NCI-H187 (cell line): ENCODE results near the gene ERLIN1.
"Not testable (repeated sequence)": the region's sequence is repeated elsewhere in the genome, so short reads cannot be mapped to it uniquely, and the experiment has no call there.

Experiments used
- DNase-seq, 2 experiments: peaks; one replicate each; lab custom pipeline; 2025; lab: John Stamatoyannopoulos, UW

ERLIN1 gene

DNA sequence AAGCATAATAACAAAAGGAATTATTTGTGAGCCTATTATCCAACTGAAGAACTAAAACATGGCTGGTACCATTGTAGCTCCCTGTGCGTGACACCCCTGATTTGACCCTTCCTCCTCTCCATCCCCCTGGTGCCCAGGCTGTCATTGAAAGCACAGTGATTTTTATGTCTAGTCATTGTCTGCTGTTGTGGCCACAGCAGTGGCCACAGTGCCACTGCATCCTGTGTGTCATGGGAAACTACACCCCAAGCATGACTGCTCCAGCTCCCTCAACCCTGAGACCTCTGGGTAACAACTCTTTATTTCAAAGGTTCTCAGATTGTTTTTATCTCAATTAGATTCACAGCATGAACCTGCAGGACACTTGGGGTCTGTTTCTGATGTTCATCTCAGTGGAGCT, 52.0 kb downstream of the ERLIN1 start:
- DNase-seq = no peak

DNA sequence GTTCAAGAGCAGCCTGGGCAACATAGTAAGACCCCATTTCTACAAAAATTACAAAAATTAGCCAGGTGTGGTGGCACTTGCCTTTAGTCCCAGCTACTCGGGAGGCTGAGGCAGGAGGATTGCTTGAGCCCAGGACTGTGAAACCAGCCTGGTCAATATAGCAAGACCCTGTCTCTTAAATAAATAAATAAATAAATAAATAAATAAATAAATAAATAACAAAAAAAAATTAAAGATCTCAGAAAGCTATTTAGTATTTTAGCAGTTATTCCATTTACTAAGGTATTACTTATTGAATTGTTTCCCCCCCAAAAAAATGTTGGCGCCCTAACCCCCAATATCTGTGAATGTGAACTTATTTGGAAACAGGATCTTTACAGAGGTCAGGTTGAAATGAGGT, 53.4 kb downstream of the ERLIN1 start:
- no peak for DNase-seq

DNA sequence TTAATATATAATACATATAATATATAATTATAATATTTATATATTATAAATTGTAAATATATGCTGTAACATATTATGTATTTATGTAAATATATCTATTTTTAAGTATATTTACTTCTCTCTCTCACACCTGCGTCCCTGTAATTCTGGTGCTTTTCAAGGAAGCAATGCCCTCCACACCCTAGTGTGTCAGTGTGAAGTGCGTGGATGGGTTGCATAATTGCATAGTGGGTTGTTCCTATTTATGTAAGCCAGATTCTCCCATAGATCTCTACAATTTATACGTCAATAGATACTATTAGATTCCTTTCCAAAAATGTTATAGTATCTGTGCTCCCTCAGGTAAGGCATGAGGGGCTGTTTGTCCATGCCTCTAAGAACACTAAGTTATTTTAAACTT, 54.3 kb downstream of the ERLIN1 start:
- DNase-seq = no peak

DNA sequence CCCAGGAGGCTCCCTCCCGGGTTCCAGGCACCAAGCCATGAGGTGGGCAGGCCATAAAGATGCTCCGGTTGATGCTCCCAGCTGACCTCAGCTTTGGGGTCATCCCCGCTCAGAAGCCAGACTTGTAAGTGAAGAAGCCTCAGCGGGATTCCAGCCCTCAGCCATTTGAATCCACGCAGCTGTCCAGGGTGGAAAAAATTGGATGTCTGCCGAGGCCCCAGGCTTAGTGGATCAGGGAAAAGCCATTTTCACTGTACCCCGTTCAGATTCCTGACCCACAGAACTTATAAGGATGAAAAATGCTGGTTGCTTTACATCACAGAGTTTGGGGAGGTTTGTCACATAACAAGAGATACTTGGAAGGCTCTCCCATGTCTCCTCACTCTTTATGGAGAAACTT, 55.0 kb downstream of the ERLIN1 start:
- DNase-seq = no peak

DNA sequence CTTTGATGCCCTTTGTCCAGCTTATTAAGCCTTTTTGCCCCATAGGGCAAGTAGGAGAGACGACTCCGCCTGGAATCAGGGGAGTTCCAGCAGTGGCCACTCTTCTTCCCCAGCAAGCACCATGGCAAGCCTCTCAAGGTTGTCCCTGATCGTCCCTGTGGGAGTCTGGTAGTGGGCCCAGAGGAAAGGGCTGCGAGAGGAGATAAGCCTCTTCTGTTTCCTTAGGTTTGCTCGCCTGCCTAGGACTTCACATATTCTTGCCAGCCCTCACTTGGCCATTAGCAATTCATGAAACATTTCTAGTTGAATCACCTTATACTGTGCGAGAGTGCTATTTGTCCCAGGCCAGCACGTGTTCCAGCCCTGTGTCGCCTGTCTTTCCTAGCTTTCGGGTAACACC, 56.4 kb downstream of the ERLIN1 start:
- no peak for DNase-seq

DNA sequence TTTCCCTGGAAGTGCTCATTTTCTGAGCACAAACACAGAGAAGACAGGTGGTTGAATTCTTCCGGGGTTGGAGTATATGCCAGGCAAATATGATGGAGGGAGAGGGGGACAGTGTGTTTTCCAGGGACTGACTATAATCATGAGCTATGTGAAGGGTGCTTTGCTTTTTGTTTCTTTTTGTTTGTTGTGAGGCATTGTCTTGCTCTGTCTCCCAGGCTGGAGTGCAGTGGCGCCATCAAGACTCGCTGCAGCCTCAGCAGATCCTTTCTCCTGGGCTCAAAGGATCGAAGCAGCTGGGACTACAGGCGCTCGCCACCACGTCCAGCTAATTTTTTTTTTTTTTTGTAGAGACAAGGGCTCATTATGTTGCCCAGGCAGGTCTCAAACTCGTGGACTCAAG, 56.9 kb downstream of the ERLIN1 start:
- no peak for DNase-seq

DNA sequence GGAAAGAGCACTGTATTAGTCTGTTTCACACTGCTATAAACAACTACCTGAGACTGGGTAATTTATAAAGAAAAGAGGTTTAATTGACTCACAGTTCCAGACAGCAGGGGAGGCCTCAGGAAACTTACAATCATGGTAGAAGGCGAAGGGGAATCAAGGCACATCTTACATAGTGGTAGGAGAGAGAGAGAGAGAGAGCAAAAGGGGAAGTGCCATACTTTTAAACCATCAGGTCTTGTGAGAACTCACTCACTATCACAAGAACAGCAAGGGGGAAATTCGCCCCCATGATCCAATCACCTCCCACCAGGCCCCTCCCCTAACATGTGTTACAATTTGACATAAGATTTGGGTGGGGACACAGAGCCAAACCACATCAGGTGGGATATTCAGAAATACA, 60.5 kb downstream of the ERLIN1 start:
- DNase-seq = not testable (repeated sequence)

DNA sequence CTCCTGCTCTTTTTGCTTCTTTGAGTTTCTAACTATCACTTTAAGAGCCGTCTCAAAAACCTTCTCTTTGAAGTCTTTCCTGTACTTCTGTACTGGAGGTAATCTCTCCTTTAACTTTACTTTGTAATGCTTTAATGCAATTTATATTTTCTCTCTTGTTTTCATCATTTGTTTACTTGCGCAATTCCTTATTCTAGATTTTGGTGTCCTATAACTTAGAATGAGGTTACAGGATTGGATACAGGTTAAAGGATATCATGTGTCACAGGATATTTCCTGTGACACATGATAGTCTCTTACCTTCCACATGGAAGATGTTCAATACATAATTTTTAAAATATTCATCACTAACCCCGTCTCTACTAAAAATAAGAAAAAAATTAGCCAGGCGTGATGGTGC, 61.7 kb downstream of the ERLIN1 start:
- DNase-seq = no peak

DNA sequence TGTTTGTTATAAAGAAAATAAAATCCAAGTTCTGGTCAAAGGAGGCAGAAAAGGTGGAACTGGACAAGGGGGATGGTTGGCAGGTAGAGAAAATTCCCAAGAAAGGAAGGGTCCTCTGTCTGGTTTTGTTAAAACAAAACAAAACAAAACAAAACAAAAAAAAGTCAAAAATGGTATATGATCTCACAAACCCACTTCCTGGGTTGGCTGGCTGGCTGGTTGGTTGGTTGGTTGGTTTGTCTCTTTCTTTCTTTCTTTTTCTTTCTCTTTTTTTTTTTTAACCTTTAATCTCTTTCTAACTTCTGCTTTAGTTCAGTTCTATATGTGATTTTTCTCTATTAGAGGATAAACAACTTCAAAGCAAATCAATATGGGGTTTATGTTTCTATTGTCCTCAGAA, 63.0 kb downstream of the ERLIN1 start:
- no peak for DNase-seq

DNA sequence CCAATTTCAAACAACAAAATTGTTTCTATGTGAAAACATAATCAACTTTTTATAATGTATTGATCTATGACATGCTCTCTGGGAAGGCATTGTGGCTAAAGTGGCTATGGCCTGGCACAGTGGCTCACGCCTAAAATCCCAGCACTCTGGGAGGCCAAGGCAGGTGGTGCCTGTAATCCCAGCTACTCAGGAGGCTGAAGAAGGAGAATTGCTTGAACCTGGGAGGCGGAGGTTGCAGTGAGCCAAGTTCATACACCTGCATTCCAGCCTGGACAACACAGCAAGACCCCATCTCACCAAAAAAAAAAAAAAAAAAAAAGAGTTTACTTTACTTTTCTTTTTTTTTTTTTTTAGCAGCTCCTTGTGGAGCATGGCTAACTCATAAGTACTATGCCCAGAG, 65.3 kb downstream of the ERLIN1 start:
- no peak for DNase-seq

DNA sequence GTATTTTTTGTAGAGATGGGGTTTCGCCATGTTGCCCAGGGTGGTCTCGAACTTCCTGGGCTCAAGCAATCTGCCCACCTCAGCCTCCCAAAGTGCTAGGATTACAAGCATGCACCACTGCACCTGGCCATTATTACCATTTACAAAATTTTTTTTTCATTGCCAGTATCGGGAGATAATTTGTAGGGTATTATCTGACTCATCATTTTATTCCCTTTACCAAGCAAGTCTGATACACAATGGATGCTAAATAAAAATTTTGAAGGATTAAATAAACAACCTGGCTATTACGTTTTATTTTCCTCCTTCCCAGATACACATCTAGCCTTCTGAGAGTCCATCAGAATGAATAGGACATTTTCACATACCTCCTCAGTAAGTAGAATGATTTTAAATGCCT, 66.1 kb downstream of the ERLIN1 start:
- no peak for DNase-seq

DNA sequence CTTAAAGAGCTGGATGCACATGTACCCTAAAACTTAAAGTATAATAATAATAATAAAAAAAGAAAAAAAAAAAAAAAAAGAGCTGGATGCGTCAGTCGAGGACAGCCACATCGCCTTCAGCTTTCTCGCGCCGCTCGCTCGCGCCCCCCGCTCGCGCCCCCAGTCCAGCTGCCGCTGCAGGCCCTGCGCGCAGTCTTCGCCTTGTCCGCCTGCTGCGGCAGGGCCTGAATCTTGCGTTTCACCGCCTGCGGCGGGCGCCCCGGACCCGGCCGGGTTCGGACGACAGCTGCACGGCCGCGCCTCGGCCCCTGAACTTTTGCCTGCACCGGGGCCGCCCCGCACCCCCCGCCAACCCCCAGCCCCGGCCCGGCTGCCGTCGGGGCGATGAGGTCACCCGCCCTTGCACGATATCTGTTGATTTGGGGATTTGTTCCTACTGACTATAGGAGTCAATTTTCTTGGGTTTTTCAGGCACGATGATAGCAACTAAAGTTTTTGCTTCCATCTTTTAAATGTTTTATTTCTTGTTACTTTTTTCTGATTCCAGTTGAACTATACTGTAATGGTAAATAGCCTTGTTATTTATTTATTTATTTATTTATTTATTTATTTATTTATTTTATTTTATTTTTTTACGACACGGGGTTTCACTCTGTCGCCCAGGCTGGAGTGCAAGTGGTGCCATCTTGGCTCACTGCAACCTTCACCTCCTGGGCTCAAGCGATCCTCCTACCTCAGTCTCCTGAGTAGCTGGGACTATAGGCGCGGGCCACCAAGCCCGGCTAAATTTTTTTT, 70.7 kb downstream of the ERLIN1 start:
- no peak for DNase-seq

DNA sequence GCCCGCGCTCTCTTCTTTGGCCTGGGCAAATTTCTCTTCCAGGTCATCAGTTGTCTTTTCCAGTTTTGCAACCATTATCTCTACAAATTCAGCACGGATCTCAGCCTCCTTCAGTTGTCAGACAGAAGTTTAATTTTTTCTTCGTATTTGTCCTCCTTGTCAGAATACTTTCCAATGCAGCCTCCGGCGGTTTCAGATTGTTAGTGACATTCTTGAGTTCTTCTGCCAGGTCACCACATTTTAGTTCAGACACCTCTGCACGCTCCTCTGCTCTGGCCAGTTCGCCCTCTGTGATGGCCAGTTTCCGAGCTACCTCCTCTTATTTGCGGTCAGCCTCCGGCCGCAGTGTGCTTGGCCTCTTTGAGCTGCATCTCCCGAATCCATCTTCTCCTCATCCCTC, 71.4 kb downstream of the ERLIN1 start:
- no peak for DNase-seq

DNA sequence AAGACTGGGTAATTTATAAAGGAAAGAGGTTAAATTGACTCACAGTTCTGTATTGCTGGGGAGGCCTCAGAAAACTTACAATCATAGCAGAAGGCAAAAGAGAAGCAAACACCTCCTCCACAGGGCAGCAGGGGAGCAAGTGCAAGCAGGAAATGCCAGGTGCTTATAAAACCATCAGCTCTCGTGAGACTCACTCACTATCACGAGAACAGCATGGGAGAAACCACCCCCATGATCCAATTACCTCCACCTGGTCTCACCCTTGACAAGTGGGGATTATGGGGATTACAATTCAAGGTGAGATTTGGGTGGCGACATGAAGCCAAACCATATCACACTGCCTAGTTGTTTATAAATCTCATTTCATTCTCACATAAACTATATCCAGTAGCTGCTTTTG, 76.2 kb downstream of the ERLIN1 start:
- no peak for DNase-seq

DNA sequence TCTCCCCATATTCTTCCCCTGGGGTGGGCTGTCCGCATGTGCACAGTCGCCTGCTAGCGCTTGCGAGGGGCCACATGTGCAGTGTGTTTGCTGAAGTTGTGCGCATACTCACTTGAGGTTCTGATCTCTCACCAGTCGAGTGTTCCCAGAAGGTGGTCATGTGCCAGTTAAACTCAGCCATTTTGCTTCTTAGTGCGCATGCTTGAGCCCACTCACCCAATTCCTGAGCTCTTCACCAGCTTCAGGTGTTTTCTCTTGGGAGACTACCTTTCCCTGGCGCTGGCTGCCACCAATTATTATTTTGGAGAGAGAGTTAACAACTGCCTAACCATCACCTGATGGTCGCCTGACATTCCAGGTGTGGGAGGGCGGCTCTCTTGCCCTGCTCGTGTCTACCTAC, 79.0 kb downstream of the ERLIN1 start:
- DNase-seq = no peak

DNA sequence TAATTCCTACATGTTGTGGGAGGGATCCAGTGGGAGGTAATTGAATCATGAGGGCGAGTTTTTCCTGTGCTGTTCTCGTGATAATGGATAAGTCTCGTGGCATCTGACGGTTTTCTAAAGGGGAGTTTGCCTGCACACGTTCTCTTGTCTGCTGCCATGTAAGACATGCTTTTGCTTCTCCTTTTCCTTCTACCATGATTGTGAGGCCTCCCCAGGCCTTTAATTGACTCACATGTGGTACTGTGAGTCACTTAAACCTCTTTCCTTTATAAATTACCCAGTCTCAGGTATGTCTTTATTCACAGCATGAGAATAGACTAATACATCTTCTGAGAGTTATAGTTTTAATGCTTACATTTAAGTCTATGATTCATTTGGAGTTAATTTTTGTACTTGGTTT, 81.5 kb downstream of the ERLIN1 start:
- DNase-seq = no peak

DNA sequence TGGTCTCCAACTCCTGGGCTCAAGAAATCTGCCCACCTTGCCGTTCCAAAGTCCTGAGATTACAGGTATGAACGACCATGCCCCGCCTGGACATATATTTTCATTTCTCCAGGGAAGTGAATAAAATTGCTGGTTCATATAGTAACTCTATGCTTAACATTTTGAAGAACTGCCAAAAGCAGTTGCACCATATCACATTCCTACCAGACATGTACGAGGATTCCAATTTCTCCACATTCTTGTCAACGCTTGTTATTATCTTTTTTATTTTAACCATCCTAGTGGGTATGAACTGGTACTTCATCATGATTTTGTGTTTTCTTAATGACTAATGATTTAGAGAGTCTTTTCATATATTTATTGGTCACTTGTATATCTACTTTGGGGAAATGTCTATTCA, 82.2 kb downstream of the ERLIN1 start:
- no peak for DNase-seq

DNA sequence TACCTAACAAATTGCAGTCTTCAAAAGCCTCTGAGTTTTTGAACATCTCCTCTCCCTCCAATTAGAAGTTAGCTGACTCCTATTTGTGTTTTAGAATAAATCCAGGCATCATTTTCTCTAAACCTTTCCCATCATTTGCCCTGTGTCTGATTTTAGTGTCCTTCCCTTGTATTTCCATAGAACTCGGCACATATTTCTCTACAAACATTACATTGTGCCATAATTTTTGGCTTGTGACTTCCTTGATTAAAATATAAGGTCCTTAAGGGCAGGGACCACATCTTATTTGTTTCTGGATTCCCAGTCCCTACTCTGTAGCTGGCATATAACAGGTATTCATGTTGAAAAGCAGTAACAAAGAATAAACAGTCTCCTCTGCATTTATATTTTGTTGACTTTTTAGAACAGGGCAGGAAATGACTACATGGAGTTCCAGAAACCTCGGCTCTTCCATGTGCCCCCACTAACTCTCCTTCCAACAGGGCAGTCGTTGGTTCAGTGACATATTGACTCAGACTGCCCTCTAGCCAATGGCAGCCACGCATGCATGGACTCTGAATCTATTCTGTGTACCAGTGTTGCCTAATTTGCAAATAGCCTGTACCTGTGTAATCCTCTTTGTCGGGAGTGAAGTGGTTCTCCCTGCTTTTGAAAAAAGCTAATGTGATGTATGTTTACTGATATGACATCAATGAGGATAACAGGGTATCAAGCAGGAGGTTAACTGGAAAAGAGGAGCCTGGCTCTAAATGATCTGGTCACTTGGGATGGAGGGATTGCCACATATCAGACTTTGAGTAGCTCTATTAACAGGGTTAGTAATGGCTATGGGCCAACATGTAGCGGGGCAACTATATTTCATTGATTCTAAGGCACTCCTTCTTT, 84.4 kb downstream of the ERLIN1 start:
- no peak for DNase-seq

DNA sequence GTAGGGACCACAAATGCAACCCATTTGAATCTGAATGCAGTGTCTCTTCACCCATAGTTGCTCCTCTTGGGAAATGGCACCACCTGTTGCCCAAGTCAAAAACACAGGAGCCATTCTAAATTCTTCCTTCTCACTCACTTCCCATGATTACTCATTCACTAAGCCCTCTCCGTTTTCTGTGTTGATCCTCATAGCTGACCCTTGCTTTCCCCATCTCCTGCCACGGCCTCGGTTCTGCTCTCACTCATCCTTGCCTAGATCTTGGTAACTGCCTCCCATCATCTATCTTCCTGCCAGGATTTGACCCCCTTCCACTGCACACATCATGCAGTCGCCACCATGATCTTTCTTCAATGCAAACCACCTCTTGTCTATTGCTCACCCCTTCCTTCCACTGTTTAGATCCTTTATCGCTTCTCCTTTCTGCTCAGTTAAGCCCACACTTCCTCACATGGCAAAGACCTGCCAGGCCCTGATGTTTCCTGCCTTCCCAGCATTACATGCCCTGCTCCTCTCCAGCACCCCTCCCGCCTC, 85.1 kb downstream of the ERLIN1 start:
- no peak for DNase-seq
